Upper lobe of left lung (tissue), 6 donors: ENCODE results near the gene ZNF341. TPM values are rescaled to one million over a fixed set of nuclear protein-coding genes. Genes with fewer than 3 reads are reported as not detected.

Source experiments
- ATAC-seq, 2 donors: fragments of 200-7000 bp; cut with Tn5 transposase; one replicate each; pipeline ENCODE4 v1.9.1; 2022; ENCODE audit warnings: mild to moderate bottlenecking in 2 of 2, moderate library complexity in 2 of 2; ENCODE audit not compliant: low FRiP score in 2 of 2
- DNase-seq, 2 donors: peaks; one replicate each; pipeline ENCODE4 v3.0.0-alpha.2; 2019 to 2020
- H3K27ac ChIP-seq, 4 donors: fragments of 200-600 bp; sonication (generic); one replicate each; pipeline ENCODE4 v1.5.1; 2016 to 2019
- H3K27me3 ChIP-seq, 4 donors: fragments of 200-600 bp; sonication (generic); one replicate each; pipeline ENCODE4 v1.5.1; 2017 to 2019
- H3K36me3 ChIP-seq, 4 donors: fragments of 200-600 bp; sonication (generic); one replicate each; pipeline ENCODE4 v1.5.1; 2016 to 2019
- H3K4me1 ChIP-seq, 4 donors: fragments of 200-600 bp; sonication (generic); one replicate each; pipeline ENCODE4 v1.5.1; 2018 to 2019
- H3K4me3 ChIP-seq, 4 donors: fragments of 200-600 bp; sonication (generic); one replicate each; pipeline ENCODE4 v1.5.1; 2017 to 2019; ENCODE audit warnings: mild to moderate bottlenecking in 2 of 4, moderate library complexity in 1 of 4
- H3K9me3 ChIP-seq, 4 donors: fragments of 200-600 bp; sonication (generic); one replicate each; pipeline ENCODE4 v1.5.1; 2018 to 2019
- CTCF ChIP-seq, 6 experiments: fragments of 450-650 bp in 4 of 6; fragments of 200-600 bp in 2 of 6; sonication (generic) in 2 of 6; IDR thresholded peaks; one replicate each; pipeline ENCODE4 v1.5.1; 2016 to 2019; ENCODE audit warnings: antibody characterized with exemption in 6 of 6
- EP300 ChIP-seq, 4 donors: sonication (generic); formaldehyde crosslinking; IDR thresholded peaks; one replicate each; pipeline ENCODE4 v1.5.1; 2017; ENCODE audit warnings: antibody characterized with exemption in 4 of 4, control low read depth in 2 of 4
- POLR2A ChIP-seq, 4 donors: fragments of 450-650 bp; IDR thresholded peaks; one replicate each; pipeline ENCODE4 v1.5.1; 2016 to 2017; ENCODE audit warnings: antibody characterized with exemption in 4 of 4, mild to moderate bottlenecking in 2 of 4
- POLR2AphosphoS5 ChIP-seq, 2 donors: sonication (generic); formaldehyde crosslinking; IDR thresholded peaks; one replicate each; pipeline ENCODE4 v1.5.1; 2017; ENCODE audit warnings: antibody characterized with exemption in 2 of 2
- WGBS, 2 donors: methylation state at CpG; one replicate each; pipeline ENCODE4 v1.1.5; 2017 to 2018; 5-methylcytosine and 5-hydroxymethylcytosine counted together
- total RNA-seq, 6 donors: library from RNA; depleted of rRNA in 4 of 6; stranded (reverse); fragments of >200 nt in 4 of 6; gene quantifications; one replicate each; pipeline versions ENCODE4 v1.1.0 to v1.2.1, GENCODE V29; 2016 to 2021
- donor health status: DM: no; HTN: no; CAD: no; lungs with moderate emphysema.
- donor health status: DM: no; HTN: yes; CAD: no; lungs with severe emphysema.

Gene ZNF341
- total RNA-seq, 6 donors from 2014 or later: 2.0 to 17.8 (median 5.0) TPM

GRCh38 chr20:33701629-33702450 lies 30.0 kb upstream of the ZNF341 start:
- no peak overlapping the region for H3K27ac ChIP-seq
- no peaks in the 10 kb centered on the region for H3K9me3 ChIP-seq
- H3K36me3 ChIP-seq: peaks cover 0 to 11% (median 8%) of the 10 kb centered on the region in 4 donors
- DNase-seq (no peak), ATAC-seq (no peak)
- H3K4me3 ChIP-seq: no peak overlapping the region
- peaks cover 0 to 12% (median 4%) of the 10 kb centered on the region in 4 donors for H3K4me1 ChIP-seq
- 88 to 90% methylated on average over 11 to 20 of the region's 27 CpGs for WGBS, 2 donors
- no peaks in the 10 kb centered on the region for H3K27me3 ChIP-seq
- no peak for TF ChIP-seq POLR2AphosphoS5 (IDR thresholded peaks at IDR 0.05)
- no peak for TF ChIP-seq EP300 (IDR thresholded peaks at IDR 0.05)
- TF ChIP-seq CTCF (IDR thresholded peaks at IDR 0.05): no peak
- no peak for TF ChIP-seq POLR2A (IDR thresholded peaks at IDR 0.05)

DNA sequence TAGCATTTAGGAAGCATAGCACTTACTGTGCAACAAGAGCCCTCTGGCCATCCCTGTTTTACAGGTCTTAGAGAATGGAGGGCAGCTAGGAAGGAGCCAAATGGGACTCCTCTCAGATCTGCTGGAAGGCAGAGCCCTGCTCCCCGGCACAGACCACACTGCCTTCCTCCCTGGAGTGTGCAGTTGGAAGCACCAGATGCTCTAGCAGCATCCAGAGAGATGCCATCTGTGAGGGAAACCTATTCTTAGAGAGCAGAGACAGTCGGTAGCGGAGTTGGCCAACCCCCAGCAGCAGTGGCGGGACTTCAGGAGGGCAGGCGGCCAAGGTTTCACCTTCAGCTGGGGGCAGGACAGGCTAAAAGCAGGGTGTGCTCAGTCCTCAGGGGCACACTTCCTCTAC lies 28.9 kb upstream of the ZNF341 start:
- H3K4me3 ChIP-seq: no peak overlapping the region
- DNase-seq (no peak), ATAC-seq (no peak)
- peak overlapping the region in 1 of 4 donors; percentile 17 for H3K27ac ChIP-seq
- peaks cover 0 to 12% (median 4%) of the 10 kb centered on the region in 4 donors for H3K4me1 ChIP-seq
- WGBS, 2 donors: 50 to 57% methylated on average over 5 of the region's 5 CpGs
- no peak for TF ChIP-seq POLR2AphosphoS5 (IDR thresholded peaks at IDR 0.05)
- TF ChIP-seq POLR2A (IDR thresholded peaks at IDR 0.05): no peak
- no peak for TF ChIP-seq CTCF (IDR thresholded peaks at IDR 0.05)
- no peak for TF ChIP-seq EP300 (IDR thresholded peaks at IDR 0.05)
- H3K27me3 ChIP-seq: no peaks in the 10 kb centered on the region
- peaks cover 5 to 21% (median 17%) of the 10 kb centered on the region in 4 donors for H3K36me3 ChIP-seq
- no peaks in the 10 kb centered on the region for H3K9me3 ChIP-seq

- TF ChIP-seq POLR2A (IDR thresholded peaks at IDR 0.05): no peak
- H3K9me3 ChIP-seq: no peaks in the 10 kb centered on the region
- H3K4me1 ChIP-seq: peaks cover 0 to 12% (median 4%) of the 10 kb centered on the region in 4 donors
- no peak overlapping the region for H3K27ac ChIP-seq
- peaks cover 5 to 21% (median 17%) of the 10 kb centered on the region in 4 donors for H3K36me3 ChIP-seq
- ATAC-seq (no peak), DNase-seq (no peak)
- 96 to 97% methylated on average over 6 to 8 of the region's 8 CpGs for WGBS, 2 donors
- no peaks in the 10 kb centered on the region for H3K27me3 ChIP-seq
- H3K4me3 ChIP-seq: no peak overlapping the region
Observed at GRCh38 chr20:33703498-33704137, 28.2 kb upstream of the ZNF341 start.

DNA sequence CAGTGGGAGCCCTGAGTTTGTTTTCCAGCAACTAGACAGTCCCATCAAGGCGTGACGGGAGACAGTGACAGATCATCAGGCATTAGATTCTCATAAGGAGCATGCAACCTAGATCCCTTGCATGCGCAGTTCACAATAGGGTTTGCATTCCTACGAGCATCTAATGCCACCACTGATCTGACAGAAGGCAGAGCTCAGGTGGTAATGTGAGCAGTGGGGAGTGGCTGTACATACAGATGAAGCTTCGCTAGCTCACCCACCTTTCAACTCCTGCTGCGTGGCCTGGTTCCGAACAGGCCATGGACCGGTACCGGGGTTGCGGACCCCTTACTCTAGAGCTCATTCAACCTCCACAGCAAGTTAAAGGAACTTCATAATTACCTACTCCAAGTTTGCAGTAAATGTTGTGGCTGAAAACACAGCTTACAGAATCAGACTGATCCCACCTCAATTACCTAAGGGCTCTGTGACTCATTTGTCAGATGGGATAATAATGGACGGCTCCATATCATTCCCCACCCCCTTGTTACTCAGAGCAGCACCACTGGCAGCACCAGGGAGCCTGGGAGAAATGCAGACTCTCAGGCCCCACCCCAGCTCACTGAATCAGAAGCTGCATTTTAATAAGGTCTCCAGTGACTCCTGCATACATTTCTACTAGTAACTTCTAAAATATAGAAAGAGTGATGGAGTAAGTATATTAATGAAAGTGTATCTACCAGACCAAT lies 27.4 kb upstream of the ZNF341 start:
- no peaks in the 10 kb centered on the region for H3K9me3 ChIP-seq
- no peak for DNase-seq
- H3K4me3 ChIP-seq: no peak overlapping the region
- TF ChIP-seq POLR2A (IDR thresholded peaks at IDR 0.05): no peak
- TF ChIP-seq EP300 (IDR thresholded peaks at IDR 0.05): no peak
- no peak for TF ChIP-seq POLR2AphosphoS5 (IDR thresholded peaks at IDR 0.05)
- no peak overlapping the region for H3K27ac ChIP-seq
- peaks cover under 1 to 14% (median 4%) of the 10 kb centered on the region in 4 donors for H3K4me1 ChIP-seq
- no peaks in the 10 kb centered on the region for H3K27me3 ChIP-seq
- no peak for ATAC-seq
- peaks cover 5 to 21% (median 17%) of the 10 kb centered on the region in 4 donors for H3K36me3 ChIP-seq
- 96 to 98% methylated on average over 11 of the region's 11 CpGs for WGBS, 2 donors

DNA sequence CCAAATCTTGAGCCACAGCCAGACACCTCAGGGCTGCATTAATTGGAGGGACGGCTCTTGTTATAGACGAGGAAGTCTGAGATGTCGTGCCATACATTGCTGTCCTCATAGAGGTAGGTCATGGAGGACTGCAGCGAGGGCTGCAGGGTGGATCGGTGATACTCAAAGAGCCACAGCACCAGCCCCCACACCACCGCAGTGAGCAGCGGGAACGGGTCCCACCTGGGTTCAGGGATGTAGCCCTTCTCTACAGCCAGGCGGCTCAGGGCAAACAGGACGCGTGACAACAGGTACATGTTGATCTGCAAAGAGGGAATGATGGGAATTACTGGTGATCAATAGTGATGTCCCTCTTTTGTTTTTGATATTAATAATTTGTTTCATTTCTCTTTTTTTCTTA lies 24.1 kb upstream of the ZNF341 start:
- Histone ChIP-seq H3K27ac (no peak overlapping the region), H3K4me1 (peaks cover 2 to 27% (median 11%) of the 10 kb centered on the region in 4 donors), H3K4me3 (no peak overlapping the region), H3K9me3 (no peaks in the 10 kb centered on the region), H3K27me3 (no peaks in the 10 kb centered on the region), H3K36me3 (peaks cover 15 to 43% (median 34%) of the 10 kb centered on the region in 4 donors)
- 86 to 87% methylated on average over 11 of the region's 11 CpGs for WGBS, 2 donors
- TF ChIP-seq POLR2AphosphoS5 (IDR thresholded peaks at IDR 0.05) (no peak), POLR2A (IDR thresholded peaks at IDR 0.05) (no peak), EP300 (IDR thresholded peaks at IDR 0.05) (no peak), CTCF (IDR thresholded peaks at IDR 0.05) (no peak)
- ATAC-seq: no peak
- no peak for DNase-seq
